AG10803 (cell line): ENCODE data around the gene RERE.
A peak's percentile ranks its signal among the peaks of the same experiment; 100 is the strongest.

Experiments
- DNase-seq: peaks from one replicate; pipeline ENCODE4 v3.0.0; 2010; ENCODE audit warnings: low read depth
- H3K4me3 ChIP-seq: 2 replicates; pipeline ENCODE4 v1.5.1; 2011; ENCODE audit warnings: mild to moderate bottlenecking, low read length, control low read depth
- CTCF ChIP-seq: conservative IDR thresholded peaks from 2 replicates; pipeline ENCODE4 v1.5.1; 2011; ENCODE audit warnings: mild to moderate bottlenecking, low read length, control low read depth, inconsistent platforms

The RERE gene

DNA sequence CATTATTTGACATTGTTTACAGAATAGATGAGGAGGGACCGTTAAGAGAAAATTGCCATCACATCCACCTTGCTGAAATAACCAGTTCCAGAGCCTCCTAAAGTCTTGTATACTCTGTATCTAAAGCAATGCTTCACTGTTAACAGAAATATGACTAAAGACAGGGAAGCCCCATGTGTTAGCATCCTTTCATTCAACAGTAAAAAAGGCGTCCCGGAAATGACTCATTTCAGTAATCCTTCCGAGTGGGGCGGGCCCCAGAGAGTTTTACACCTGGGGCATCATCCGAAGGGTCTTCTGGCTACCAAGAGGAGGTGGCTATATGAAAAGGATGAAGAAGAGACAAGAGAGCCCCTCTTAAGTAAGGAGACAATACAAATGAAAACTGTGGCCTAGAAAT lies 272.4 kb downstream of the RERE start:
- TF ChIP-seq CTCF: no peak
- DNase-seq: no peak
- no peak overlapping the region for H3K4me3 ChIP-seq

GRCh38 chr1:8544644-8545043 lies 272.8 kb downstream of the RERE start:
- TF ChIP-seq CTCF: no peak
- H3K4me3 ChIP-seq: no peak overlapping the region
- DNase-seq: no peak

GRCh38 chr1:8543965-8544364 lies 273.5 kb downstream of the RERE start:
- no peak overlapping the region for H3K4me3 ChIP-seq
- TF ChIP-seq CTCF: no peak
- no peak for DNase-seq

DNA sequence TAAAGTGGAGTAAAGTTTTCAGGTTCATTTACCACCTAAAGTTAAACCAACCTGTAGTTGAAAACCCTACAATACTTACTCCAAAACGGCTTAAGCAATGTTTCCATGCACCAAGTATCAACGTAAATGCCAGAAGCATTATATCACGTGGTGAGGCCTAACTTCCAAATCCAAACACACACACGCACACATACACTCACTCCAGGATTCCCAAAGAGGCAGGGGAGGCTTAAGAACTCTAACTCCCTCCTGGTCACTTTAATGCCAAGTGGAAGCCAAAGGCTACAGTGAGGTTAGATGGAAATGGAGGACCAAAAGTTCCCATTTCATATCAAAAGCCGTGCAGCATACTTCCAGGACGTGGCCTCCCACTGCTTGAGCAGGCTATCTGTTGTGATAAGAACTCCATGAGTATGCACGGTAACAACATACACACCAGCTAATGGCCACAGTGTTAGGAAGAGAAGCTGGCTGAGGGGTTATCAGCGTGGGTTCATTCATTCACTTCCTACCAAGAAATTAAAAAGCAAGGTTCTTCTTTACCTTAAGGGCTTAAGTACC lies 275.4 kb downstream of the RERE start:
- no peak for TF ChIP-seq CTCF
- no peak for DNase-seq
- no peak overlapping the region for H3K4me3 ChIP-seq

- no peak overlapping the region for H3K4me3 ChIP-seq
- TF ChIP-seq CTCF: no peak
- DNase-seq: no peak
Measured at GRCh38 chr1:8540971-8541370, 276.5 kb downstream of the RERE start.

DNA sequence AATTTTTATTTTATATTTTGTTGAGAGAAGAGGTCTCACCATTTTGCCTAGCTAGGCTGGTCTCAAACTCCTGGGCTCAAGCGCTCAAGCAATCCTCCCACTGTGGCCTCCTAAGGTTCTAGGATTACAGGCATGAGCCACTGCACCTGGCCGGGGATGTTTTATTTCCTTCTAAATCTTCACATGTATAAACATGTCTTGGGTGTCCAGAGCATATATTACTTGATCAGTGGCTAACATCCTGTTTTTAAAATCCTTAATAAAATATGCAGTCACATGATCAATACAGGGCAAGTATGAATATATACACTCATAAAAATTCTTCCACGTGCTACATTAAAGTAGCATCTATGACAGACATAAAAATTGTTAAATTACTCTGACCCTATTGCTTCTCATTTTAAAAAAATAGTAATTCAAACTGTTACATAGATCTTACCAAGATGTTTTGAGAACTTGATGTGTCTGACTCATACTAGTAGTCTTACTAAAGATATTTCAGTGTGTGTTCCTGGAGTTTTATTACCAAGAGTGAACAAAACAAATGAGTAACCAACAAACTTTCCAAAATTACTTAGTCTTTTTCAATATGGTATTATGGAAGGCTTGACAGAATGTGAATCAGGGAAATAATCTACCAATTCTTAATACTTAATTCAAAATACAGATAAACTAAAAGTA lies 277.0 kb downstream of the RERE start:
- no peak overlapping the region for H3K4me3 ChIP-seq
- TF ChIP-seq CTCF: no peak
- peak; percentile 83 for DNase-seq

- no peak for TF ChIP-seq CTCF
- no peak overlapping the region for H3K4me3 ChIP-seq
- no peak for DNase-seq
Measured at GRCh38 chr1:8539683-8540082, 277.8 kb downstream of the RERE start.
